AG08396 (cell line): Measurements from ENCODE around the gene KRTAP4-6.
A peak's percentile ranks its signal among the peaks of the same experiment; 100 is the strongest.
"Not testable (repeated sequence)": the region's sequence is repeated elsewhere in the genome, so short reads cannot be mapped to it uniquely, and the experiment has no call there.

Experiments
- DNase-seq: peaks from one replicate; pipeline ENCODE4 v3.0.0; 2012; ENCODE audit warnings: low spot score, mixed read lengths

The KRTAP4-6 gene

DNA sequence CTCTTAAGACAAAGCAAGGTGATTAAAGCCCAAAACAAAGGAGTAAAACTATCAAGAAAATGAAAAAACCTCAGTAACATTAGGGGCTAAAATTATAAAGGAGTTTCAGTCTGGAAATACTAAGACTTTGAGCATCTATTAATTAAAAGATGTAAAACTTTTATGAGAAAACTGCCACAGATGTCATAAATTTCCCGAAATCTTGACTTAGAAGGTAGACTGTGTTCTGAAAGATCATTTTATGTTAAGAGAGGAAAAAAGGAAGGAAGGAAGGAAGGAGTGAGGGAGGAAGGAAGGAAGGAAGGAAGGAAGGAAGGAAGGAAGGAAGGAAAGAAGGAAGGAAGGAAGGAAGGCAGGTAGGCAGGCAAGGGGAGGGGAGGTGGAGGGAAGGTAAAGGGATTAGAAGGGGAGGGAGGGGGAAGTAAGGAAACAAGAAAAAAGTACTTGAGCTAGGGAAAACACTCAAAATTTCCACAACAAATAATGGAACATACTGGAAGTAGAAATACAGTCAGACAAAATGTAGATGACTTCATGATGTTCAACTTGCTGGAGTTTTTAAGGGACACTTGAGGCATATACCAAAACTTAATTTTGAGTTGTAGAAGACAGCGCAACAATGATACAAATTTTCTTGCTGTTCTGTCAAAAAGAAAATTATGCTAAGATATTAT is 7.3 kb upstream of the KRTAP4-6 start:
- DNase-seq, result no peak

- no peak for DNase-seq
These were observed 4.9 kb upstream of the KRTAP4-6 start for GRCh38 chr17:41145261-41145660.

DNA sequence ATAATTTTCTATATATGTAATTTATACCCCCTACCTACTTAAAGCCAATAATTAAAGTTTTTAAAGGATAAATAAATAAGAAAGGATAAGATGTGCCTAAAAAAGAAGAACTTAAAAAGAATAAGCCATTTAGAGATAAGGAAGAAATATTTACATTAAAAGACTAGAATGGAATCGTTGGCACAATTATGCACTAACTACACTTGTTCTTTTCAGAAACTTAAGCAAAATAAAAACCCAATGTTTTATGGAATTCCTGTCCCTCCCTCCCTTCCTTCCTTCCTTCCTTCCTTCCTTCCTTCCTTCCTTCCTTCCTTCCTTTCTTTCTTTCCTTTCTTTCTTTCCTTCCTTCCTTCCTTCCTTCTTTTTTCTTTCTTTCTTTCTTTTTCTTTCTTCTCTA is 4.5 kb upstream of the KRTAP4-6 start:
- DNase-seq, result no peak

DNA sequence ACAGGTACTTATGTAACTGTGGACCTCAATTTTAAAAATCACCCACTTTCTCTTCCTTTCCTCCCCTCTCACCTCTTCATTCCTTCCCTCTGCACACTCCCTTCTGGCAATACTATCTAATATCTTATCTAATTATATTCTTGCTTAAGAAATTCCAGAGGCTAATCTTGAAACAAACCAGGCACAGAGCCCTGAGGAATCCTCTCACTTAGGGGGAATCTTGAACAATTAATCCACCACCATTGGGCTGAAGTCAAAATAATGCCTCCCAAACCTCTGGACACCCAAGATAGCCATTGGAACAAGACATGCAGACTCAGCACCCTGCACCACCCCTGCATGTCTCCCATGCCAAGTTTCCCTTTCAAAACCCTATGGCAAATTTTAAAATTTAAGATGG is 1.0 kb upstream of the KRTAP4-6 start:
- no peak for DNase-seq

DNA sequence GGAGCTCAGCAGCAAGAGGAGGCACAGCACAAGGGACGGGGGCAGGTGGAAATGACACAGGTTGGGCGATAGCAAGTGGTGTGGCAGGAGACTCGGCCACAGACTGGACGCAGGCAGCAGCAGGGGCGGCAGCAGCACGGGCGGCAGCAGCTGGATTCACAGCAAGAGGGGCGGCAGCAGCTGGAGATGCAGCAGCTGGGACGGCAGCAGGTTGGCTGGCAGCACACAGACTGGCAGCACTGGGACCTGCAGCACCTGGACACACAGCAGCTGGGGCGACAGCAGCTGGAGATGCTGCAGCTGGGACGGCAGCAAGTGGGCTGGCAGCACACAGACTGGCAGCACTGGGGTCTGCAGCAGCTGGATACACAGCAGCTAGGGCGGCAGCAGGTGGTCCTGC is 479 bp downstream of the KRTAP4-6 start:
- not testable (repeated sequence) for DNase-seq

DNA sequence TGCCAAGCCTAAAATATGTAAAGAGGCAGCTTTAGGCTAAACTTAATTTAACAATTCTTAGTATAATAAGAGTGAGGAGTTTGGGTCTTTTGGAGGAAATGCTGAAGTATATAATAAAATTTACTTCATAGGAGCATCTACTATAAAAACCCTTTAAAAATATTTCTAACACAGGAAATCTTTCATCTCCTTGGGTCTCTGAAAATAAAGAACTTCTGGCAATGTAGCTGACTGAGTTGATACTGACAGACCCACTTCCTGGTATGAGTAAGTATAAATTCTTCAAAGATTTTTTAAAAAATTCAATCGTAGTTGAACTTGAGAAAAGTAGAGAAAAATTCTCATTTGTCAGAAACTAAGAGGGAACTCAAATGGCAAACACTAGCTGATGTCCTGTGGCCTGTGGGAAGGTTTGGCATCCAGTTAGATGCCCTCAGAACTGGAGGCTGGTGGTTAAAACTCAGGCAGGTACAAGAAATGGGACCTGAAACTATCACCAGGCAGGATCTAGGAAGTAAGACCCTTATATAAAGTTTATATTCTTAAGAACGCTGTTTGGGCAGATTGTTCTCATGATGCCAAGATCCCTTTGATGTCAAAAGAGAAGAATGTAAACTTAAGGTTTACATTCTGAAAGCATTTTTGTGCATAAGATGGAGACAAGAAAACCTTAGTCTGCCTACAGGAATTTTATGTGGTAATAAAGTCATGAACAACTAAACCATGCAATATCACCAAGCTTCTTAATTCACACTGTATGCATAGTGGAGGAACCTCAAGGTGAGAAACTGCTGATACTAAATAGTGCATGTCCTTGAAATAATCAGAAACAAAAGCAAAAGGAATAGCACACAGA is 6.2 kb downstream of the KRTAP4-6 start:
- peak; percentile 14 for DNase-seq

GRCh38 chr17:41131979-41132378 is 8.4 kb downstream of the KRTAP4-6 start:
- peak; percentile 12 for DNase-seq

DNA sequence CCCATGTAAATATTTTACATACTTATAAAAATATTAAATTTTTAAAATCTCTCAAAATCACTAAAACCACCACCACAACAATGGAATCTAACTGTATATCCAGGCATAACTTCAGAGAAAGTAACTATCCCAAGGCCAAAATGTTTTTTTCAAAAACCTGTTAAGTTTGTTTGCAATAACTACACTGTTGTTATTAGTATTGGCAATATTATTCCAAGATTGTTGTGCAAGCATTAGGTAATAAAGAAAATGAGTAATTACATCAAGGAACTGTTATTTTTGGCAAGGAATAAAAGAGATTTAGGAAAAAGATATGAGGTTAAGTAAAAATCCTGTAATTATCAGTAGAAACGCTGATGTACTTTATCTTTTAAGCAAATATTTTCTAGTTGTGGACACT is 13.0 kb downstream of the KRTAP4-6 start:
- no peak for DNase-seq

- no peak for DNase-seq
These were observed 13.9 kb downstream of the KRTAP4-6 start for GRCh38 chr17:41126412-41126811.

DNA sequence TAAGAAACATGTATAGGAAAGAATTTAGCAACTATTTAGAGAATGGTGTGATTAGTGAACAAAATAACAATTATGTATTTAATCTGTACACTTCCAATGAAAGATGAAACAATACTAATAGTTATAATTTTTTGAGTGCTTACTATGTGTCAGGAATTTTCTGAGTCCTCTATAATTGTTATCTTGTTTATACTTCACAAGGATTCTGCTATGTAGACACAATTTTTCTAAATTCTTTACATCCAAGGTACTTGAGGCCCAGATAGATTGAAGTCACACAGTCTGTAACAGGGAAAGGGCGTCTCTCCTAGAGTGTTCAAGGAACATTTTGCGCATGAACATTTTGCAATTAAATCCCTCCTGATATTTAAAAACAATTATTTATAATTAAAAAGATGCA is 15.3 kb downstream of the KRTAP4-6 start:
- DNase-seq, result no peak

DNA sequence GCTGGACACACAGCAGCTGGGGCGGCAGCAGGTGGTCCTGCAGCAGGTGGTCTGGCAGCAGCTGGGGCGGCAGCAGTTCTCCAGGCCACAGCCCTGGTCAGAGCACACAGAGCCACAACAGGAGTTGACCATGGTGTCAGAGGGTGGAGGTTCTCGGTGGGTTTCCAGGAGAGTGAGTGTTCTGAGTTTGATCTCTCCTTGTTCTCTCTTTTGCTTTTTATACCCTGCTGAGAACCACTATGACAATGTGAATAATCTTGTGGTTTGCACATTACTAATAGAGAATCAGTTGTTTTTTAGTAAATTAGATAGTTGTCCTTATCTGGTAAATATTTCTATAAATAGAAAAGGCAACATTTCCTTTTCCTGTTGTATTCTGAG is 16.4 kb downstream of the KRTAP4-6 start, which contains the start of gene KRTAP4-12:
Gene KRTAP4-12, minus strand, starts transcription at position 192 of the 381 bp plus-strand sequence. Its CDS starts 60 bp downstream, at position 132.
- DNase-seq, result not testable (repeated sequence)

DNA sequence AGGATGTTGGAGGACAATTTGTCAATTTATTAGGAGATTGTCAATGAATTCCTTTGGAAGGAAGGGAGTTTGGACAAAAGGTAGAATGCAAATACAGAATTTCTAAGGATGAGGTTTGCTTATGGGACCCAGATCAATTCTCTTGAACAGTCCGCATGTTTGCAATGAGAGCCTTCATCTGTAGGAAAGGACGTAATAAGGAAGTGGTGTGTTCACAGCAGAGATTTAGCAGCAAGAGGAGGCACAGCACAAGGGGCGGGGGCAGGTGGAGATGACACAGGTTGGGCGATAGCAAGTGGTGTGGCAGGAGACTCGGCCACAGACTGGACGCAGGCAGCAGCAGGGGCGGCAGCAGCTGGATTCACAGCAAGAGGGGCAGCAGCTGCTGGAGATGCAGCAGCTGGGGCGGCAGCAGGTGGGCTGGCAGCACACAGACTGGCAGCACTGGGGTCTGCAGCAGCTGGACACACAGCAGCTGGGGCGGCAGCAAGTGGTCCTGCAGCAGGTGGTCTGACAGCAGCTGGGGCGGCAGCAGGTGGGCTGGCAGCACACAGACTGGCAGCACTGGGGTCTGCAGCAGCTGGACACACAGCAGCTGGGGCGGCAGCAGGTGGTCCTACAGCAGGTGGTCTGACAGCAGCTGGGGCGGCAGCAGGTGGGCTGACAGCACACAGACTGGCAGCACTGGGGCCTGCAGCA is 16.9 kb downstream of the KRTAP4-6 start:
- not testable (repeated sequence) for DNase-seq

GRCh38 chr17:41121742-41122141 is 18.6 kb downstream of the KRTAP4-6 start:
- no peak for DNase-seq

DNA sequence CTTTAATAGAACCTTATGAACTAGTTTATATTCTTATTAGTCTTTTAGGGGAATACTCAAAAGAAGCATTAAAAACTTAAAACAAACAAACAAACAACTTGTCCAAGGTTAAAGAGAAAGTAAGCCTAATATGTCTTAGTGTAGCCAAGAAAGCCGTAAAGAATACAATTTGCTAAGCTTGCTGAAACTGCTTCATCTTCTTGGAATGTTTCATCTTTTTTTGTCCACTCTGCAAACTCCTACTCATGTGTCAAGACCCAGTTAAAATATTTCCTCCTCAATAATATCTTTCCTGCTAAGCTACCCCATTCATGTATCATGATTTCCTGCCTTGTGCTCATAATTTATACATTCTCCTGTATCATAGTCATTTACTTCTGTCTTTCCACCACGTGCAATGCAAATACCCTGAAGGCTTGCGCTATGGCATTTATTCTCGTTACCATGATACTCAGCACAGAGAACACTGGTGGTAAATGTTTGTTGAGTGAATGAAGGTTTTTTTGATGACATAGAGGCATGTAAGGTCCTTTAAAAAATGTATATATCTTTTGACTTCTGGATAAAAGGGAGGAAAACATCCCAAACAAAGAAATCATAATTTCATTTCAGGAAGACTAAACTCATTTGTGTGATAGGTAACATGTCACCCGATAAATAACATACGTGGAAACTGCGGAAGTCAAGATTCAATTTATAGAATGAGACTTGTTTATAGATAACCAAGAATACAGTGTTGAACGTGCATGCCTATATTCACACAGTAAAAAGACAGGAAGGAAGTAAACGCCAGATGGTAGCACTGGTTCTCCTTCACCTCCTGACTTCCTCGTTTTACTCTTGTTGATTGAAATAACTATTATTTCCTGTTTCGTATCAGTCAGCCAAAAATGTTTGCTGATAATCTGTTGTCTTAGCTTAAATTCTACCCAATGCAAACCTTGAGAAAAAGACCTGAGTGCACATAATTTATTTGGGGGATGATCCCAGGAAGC is 20.4 kb downstream of the KRTAP4-6 start:
- DNase-seq, result not testable (repeated sequence)

DNA sequence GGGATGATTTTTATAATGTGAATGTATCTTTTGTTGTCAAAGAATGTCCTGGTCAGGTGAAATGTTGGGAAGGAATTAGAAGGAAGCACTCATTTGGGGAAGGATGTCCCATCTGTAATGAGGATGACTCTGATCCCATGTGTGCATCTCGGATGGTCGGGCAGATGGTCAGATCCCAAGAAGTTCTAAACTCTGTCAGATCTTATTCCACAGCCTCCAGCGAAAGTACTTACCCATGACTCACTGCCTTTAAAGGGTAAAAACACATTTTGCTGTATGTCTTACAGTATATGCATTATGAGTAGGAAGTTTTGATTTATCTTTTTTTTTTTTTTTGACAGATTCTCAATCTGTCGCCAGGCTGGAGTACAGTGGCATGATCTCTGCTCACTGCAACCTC is 21.6 kb downstream of the KRTAP4-6 start:
- no peak for DNase-seq

DNA sequence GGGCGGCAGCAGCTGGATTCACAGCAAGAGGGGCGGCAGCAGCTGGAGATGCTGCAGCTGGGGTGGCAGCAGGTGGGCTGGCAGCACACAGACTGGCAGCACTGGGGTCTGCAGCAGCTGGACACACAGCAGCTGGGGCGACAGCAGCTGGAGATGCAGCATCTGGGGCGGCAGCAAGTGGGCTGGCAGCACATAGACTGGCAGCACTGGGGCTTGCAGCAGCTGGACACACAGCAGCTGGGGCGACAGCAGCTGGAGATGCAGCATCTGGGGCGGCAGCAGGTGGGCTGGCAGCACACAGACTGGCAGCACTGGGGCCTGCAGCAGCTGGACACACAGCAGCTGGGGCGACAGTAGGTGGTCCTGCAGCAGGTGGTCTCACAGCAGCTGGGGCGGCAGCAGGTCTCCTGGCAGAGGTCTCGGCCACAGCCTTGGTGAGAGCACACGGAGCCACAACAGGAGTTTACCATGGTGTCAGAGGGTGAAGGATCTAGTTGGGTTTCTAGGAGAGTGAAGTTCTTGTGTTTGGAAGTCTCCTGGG is 22.4 kb downstream of the KRTAP4-6 start, which contains the start of gene KRTAP4-11:
Gene KRTAP4-11, minus strand, starts transcription at position 528 of the 541 bp plus-strand sequence. Its CDS starts 58 bp downstream, at position 470.
- not testable (repeated sequence) for DNase-seq

- no peak for DNase-seq
These were observed 24.0 kb downstream of the KRTAP4-6 start for GRCh38 chr17:41116297-41116696.

DNA sequence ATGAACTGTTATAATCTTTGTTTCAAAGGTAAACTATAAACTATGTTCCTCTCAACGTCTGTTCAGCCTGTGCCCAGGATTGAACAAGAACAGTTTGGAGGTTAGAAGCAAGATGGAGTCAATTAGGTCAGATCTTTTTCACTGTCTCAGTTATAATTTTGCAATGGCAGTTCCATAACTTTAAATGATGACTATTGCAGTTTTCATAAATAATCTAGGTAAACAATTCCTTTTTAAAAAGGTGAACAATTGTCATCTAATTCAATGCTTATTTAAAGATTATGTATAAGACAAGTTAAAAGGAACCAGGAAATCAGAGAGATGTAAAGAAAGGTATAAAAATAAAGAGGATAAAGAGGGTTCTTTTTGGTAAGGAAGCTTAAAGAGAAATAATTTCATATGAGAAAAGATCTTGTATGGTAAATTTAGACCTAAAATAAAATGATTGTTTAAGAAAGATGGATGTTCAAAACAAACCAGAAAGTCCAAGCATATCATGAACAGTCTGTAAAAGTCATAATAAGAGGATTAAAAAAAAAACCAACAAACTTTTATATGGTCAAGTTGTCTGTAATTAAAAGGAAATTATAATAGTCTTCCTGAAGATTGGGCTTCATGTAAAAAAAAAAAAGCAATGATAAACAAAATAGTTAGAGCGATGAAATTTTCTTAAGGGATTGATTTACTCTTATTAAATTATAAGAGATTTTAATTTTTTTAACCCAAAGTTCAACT is 29.0 kb downstream of the KRTAP4-6 start:
- DNase-seq, result no peak

GRCh38 chr17:41108728-41109386 is 31.5 kb downstream of the KRTAP4-6 start:
- DNase-seq, result not testable (repeated sequence)
